ENCODE results near the gene MIAT.
"Not testable (repeated sequence)": the region's sequence is repeated elsewhere in the genome, so short reads cannot be mapped to it uniquely, and the experiment has no call there.

Gene MIAT

GRCh38 chr22:26701323-26701722 lies 43.9 kb downstream of the MIAT start:
- DNase-seq, result no peak

GRCh38 chr22:26702906-26703830 lies 45.8 kb downstream of the MIAT start:
- no peak for DNase-seq

GRCh38 chr22:26705379-26705778 lies 48.0 kb downstream of the MIAT start:
- DNase-seq, result not testable (repeated sequence)

- DNase-seq, result no peak
Observed at GRCh38 chr22:26707090-26707489, 49.7 kb downstream of the MIAT start.

- no peak for DNase-seq
Observed at GRCh38 chr22:26707581-26707980, 50.2 kb downstream of the MIAT start.

- DNase-seq, result no peak
Observed at GRCh38 chr22:26708256-26709009, 51.0 kb downstream of the MIAT start.

GRCh38 chr22:26709617-26710390 lies 52.4 kb downstream of the MIAT start:
- DNase-seq, result no peak

- DNase-seq, result no peak
Observed at GRCh38 chr22:26711205-26711963, 54.0 kb downstream of the MIAT start.

GRCh38 chr22:26712158-26712557 lies 54.8 kb downstream of the MIAT start:
- no peak for DNase-seq

GRCh38 chr22:26713823-26714449 lies 56.5 kb downstream of the MIAT start:
- no peak for DNase-seq

- DNase-seq, result no peak
Observed at GRCh38 chr22:26714971-26715370, 57.6 kb downstream of the MIAT start.

GRCh38 chr22:26715392-26715936 lies 58.1 kb downstream of the MIAT start:
- DNase-seq, result no peak

- DNase-seq, result no peak
Observed at GRCh38 chr22:26718488-26718887, 61.1 kb downstream of the MIAT start.

GRCh38 chr22:26718905-26719304 lies 61.5 kb downstream of the MIAT start:
- DNase-seq, result no peak

- DNase-seq, result no peak
Observed at GRCh38 chr22:26722159-26722558, 64.8 kb downstream of the MIAT start.

- DNase-seq, result no peak
Observed at GRCh38 chr22:26724414-26724813, 67.0 kb downstream of the MIAT start.

- no peak for DNase-seq
Observed at GRCh38 chr22:26725012-26725676, 67.8 kb downstream of the MIAT start.

Measured in cortex of kidney (tissue), 1 donor.